Immature natural killer cell (primary cell): ENCODE measurements around the gene TXLNB. TPM values are rescaled to one million over a fixed set of nuclear protein-coding genes. Genes with fewer than 3 reads are reported as not detected.

Experiments
- DNase-seq, 3 donors: peaks; one replicate each; pipeline ENCODE4 v3.0.0; 2022; ENCODE audit warnings: mixed read lengths in 1 of 3
- H3K27ac Mint-ChIP-seq, 6 donors: one replicate each; pipeline ENCODE4 v1.8.0; 2020; ENCODE audit warnings: mixed read lengths in 6 of 6, mild to moderate bottlenecking in 5 of 6, inconsistent platforms in 4 of 6, moderate library complexity in 3 of 6
- H3K27me3 Mint-ChIP-seq, 3 donors: one replicate each; pipeline ENCODE4 v1.8.0; 2020 to 2021; ENCODE audit warnings: low read depth in 3 of 3, mild to moderate bottlenecking in 3 of 3, mixed read lengths in 3 of 3, moderate library complexity in 3 of 3, inconsistent platforms in 1 of 3
- H3K36me3 Mint-ChIP-seq, 3 donors: one replicate each; pipeline ENCODE4 v1.8.0; 2020; ENCODE audit warnings: mixed read lengths in 3 of 3, inconsistent platforms in 2 of 3, mild to moderate bottlenecking in 2 of 3
- H3K4me1 Mint-ChIP-seq, 2 donors: one replicate each; pipeline ENCODE4 v1.8.0; 2020; ENCODE audit warnings: inconsistent platforms in 2 of 2, mild to moderate bottlenecking in 2 of 2, mixed read lengths in 2 of 2, moderate library complexity in 1 of 2
- H3K4me3 Mint-ChIP-seq, 5 donors: one replicate each; pipeline ENCODE4 v1.8.0; 2020; ENCODE audit warnings: mild to moderate bottlenecking in 5 of 5, mixed read lengths in 5 of 5, inconsistent platforms in 3 of 5, moderate library complexity in 3 of 5
- H3K9me3 Mint-ChIP-seq, 6 donors: one replicate each; pipeline ENCODE4 v1.8.0; 2020; ENCODE audit warnings: mild to moderate bottlenecking in 6 of 6, mixed read lengths in 6 of 6, inconsistent platforms in 4 of 6, moderate library complexity in 3 of 6
- polyA plus RNA-seq, 3 donors: library from polyadenylated mRNA; unstranded; fragments of 300-500 nt; fragmentation: Illumina TruSeq; gene quantifications; one replicate each; pipeline ENCODE4 v1.2.3, GENCODE V29; 2021

Gene TXLNB
- polyA plus RNA-seq, 3 donors from 2014 or later, result 0.08 to 0.32 TPM; not detected in 1

DNA sequence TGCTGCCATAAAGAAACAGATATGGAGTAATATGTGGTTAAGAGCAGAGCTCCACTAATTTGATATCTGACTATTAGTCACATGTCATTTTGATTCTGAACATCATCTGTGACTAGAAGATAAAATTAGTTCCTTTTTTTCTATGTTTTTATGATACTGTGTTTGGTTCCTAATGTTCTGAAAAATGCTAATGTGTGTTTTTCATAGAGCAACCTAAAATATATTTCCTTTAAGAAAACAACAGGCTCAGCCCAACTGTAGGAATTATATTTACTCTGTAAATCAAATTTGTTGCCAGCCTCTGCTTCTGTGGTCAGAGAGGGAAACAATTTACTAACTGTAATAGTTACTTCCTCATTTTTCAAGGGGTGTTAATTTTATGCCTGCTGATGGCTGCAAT, 33.3 kb upstream of the TXLNB start:
- Mint-ChIP-seq H3K9me3 (no peaks in the 10 kb centered on the region), H3K27ac (peak overlapping the region; percentile 69 to 92 (median 89)), H3K4me1 (peaks cover 36 to 45% of the 10 kb centered on the region in 2 donors), H3K4me3 (peak overlapping the region in 3 of 5 donors; percentile 22 to 70 (median 51)), H3K27me3 (peaks cover 6 to 10% (median 9%) of the 10 kb centered on the region in 3 donors), H3K36me3 (peaks cover 0 to 4% (median 0%) of the 10 kb centered on the region in 3 donors)
- peak; percentile 12 to 17 (median 17) for DNase-seq

GRCh38 chr6:139324301-139324555, 32.4 kb upstream of the TXLNB start:
- peak overlapping the region; percentile 91 to 98 (median 97) for H3K27ac Mint-ChIP-seq
- H3K9me3 Mint-ChIP-seq, result no peaks in the 10 kb centered on the region
- H3K27me3 Mint-ChIP-seq, result peaks cover 6 to 10% (median 9%) of the 10 kb centered on the region in 3 donors
- peak overlapping the region; percentile 85 to 93 (median 88) for H3K4me3 Mint-ChIP-seq
- H3K4me1 Mint-ChIP-seq, result peaks cover 36 to 45% of the 10 kb centered on the region in 2 donors
- peaks cover 0 to 4% (median 0%) of the 10 kb centered on the region in 3 donors for H3K36me3 Mint-ChIP-seq
- no peak for DNase-seq

GRCh38 chr6:139323511-139324300, 31.9 kb upstream of the TXLNB start:
- Mint-ChIP-seq H3K4me3 (peak overlapping the region; percentile 85 to 93 (median 88)), H3K27ac (peak overlapping the region; percentile 91 to 98 (median 97)), H3K4me1 (peaks cover 36 to 45% of the 10 kb centered on the region in 2 donors), H3K27me3 (peaks cover 6 to 10% (median 9%) of the 10 kb centered on the region in 3 donors), H3K36me3 (peaks cover 0 to 4% (median 0%) of the 10 kb centered on the region in 3 donors), H3K9me3 (no peaks in the 10 kb centered on the region)
- peak; percentile 79 to 85 (median 85) for DNase-seq

GRCh38 chr6:139320081-139320480, 28.3 kb upstream of the TXLNB start:
- DNase-seq, result no peak
- Mint-ChIP-seq H3K4me1 (peaks cover 21 to 30% of the 10 kb centered on the region in 2 donors), H3K36me3 (peaks cover 0 to 8% (median 0%) of the 10 kb centered on the region in 3 donors), H3K27ac (no peak overlapping the region), H3K4me3 (no peak overlapping the region), H3K9me3 (no peaks in the 10 kb centered on the region), H3K27me3 (peaks cover 6 to 11% (median 9%) of the 10 kb centered on the region in 3 donors)

DNA sequence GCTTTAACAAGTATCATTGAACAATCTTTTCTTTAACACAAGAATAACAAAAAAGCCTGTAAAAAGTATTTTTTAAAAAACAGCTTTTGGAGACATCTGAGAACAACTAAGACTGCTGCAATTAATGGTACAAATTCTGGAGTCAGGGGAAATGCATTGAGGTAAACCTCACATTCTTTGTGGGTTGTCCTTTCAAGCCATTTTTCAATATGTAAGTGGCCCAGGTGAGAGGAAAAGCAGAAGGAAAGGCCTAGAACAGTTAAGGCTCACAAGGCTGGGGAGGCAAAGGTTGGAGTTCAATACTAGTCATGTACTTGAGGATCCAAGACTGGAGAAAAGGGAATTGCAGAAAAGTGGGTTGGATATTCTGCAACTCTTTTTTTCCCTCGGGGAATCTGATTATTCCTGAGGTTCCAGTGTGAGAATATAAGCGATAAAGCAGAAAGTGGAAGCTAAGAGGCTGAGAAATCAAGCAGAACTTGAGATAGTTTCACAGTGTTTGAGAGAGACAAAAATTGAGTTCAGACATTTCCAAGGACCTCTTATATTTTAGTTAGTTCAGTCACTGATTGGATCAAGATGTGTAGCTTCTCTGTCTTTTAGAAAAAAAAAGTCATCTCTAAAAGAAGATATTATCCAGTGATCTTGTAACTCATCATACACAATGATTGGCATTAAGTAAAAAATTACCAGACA, 25.0 kb upstream of the TXLNB start:
- H3K4me1 Mint-ChIP-seq, result no peaks in the 10 kb centered on the region
- H3K27ac Mint-ChIP-seq, result peak overlapping the region in 1 of 6 donors; percentile 62
- peaks cover 0 to 2% (median 0%) of the 10 kb centered on the region in 3 donors for H3K27me3 Mint-ChIP-seq
- H3K4me3 Mint-ChIP-seq, result no peak overlapping the region
- DNase-seq, result no peak
- peaks cover 0 to 8% (median 0%) of the 10 kb centered on the region in 3 donors for H3K36me3 Mint-ChIP-seq
- no peaks in the 10 kb centered on the region for H3K9me3 Mint-ChIP-seq

DNA sequence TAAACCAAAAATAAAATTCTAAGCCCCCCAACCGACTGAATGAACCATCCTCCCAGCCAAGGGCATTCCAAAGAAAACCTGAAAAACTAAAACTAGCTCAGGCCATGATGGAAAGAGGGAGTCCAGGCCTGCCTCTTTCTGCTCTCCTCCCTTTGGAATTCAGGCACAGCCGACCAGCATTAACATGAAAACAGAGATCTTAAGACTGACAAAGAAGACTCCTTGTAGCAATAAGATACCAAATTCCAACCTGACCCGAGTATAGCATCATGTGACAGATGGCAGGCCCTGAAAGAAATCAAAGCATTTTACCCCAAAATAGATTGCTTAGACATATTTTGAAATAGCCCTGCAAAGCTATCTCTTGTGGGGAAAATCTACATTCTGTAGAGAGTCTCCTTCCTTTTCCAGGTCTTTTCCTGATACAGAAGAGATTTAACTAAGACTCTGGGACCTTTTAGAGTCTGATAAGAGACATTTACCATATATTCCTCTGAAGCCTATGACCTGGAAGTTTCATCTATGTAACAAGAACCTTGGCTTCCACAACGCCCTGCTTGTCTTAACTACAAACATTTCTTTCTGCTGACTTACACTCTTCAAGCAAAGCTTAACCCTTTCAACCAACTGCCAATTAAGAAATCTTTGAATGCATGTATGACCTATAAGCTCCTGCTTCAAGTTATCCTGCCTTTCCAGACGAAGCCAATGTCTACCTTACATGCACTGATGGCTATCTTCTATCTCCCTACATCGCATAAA, 22.2 kb upstream of the TXLNB start:
- DNase-seq, result no peak
- Mint-ChIP-seq H3K36me3 (peaks cover 0 to 8% (median 0%) of the 10 kb centered on the region in 3 donors), H3K4me3 (no peak overlapping the region), H3K9me3 (no peaks in the 10 kb centered on the region), H3K27me3 (peaks cover 0 to 2% (median 0%) of the 10 kb centered on the region in 3 donors), H3K27ac (no peak overlapping the region), H3K4me1 (no peaks in the 10 kb centered on the region)

- no peak for DNase-seq
- no peaks in the 10 kb centered on the region for H3K4me1 Mint-ChIP-seq
- no peaks in the 10 kb centered on the region for H3K9me3 Mint-ChIP-seq
- H3K27ac Mint-ChIP-seq, result no peak overlapping the region
- peaks cover 0 to 8% (median 0%) of the 10 kb centered on the region in 3 donors for H3K36me3 Mint-ChIP-seq
- H3K4me3 Mint-ChIP-seq, result no peak overlapping the region
- peaks cover 0 to 2% (median 0%) of the 10 kb centered on the region in 3 donors for H3K27me3 Mint-ChIP-seq
Observed at GRCh38 chr6:139313229-139313628, 21.4 kb upstream of the TXLNB start.

- H3K4me3 Mint-ChIP-seq, result no peak overlapping the region
- no peak overlapping the region for H3K27ac Mint-ChIP-seq
- no peak for DNase-seq
- H3K36me3 Mint-ChIP-seq, result peaks cover 0 to 5% (median 0%) of the 10 kb centered on the region in 3 donors
- H3K27me3 Mint-ChIP-seq, result peaks cover 0 to 2% (median 1%) of the 10 kb centered on the region in 3 donors
- no peaks in the 10 kb centered on the region for H3K9me3 Mint-ChIP-seq
- no peaks in the 10 kb centered on the region for H3K4me1 Mint-ChIP-seq
Observed at GRCh38 chr6:139311831-139312230, 20.0 kb upstream of the TXLNB start.

- Mint-ChIP-seq H3K9me3 (no peaks in the 10 kb centered on the region), H3K4me3 (no peak overlapping the region), H3K4me1 (no peaks in the 10 kb centered on the region), H3K27me3 (peaks cover 0 to 1% (median 1%) of the 10 kb centered on the region in 3 donors), H3K27ac (no peak overlapping the region), H3K36me3 (no peaks in the 10 kb centered on the region)
- DNase-seq, result no peak
Observed at GRCh38 chr6:139308936-139309603, 17.3 kb upstream of the TXLNB start.

GRCh38 chr6:139308286-139308916, 16.6 kb upstream of the TXLNB start:
- no peaks in the 10 kb centered on the region for H3K36me3 Mint-ChIP-seq
- no peak overlapping the region for H3K4me3 Mint-ChIP-seq
- no peaks in the 10 kb centered on the region for H3K9me3 Mint-ChIP-seq
- H3K27ac Mint-ChIP-seq, result no peak overlapping the region
- H3K4me1 Mint-ChIP-seq, result no peaks in the 10 kb centered on the region
- H3K27me3 Mint-ChIP-seq, result peaks cover 0 to 1% (median 1%) of the 10 kb centered on the region in 3 donors
- DNase-seq, result no peak

GRCh38 chr6:139306291-139306981, 14.6 kb upstream of the TXLNB start:
- no peaks in the 10 kb centered on the region for H3K9me3 Mint-ChIP-seq
- H3K36me3 Mint-ChIP-seq, result peaks cover 0 to 3% (median 3%) of the 10 kb centered on the region in 3 donors
- H3K4me3 Mint-ChIP-seq, result no peak overlapping the region
- H3K4me1 Mint-ChIP-seq, result no peaks in the 10 kb centered on the region
- no peak for DNase-seq
- H3K27ac Mint-ChIP-seq, result peak overlapping the region in 2 of 6 donors; percentile 11 to 50
- H3K27me3 Mint-ChIP-seq, result peaks cover 0 to 3% (median 0%) of the 10 kb centered on the region in 3 donors

GRCh38 chr6:139303185-139303584, 11.4 kb upstream of the TXLNB start:
- H3K27me3 Mint-ChIP-seq, result peaks cover 2 to 3% (median 3%) of the 10 kb centered on the region in 3 donors
- peaks cover 0 to 11% (median 9%) of the 10 kb centered on the region in 3 donors for H3K36me3 Mint-ChIP-seq
- no peaks in the 10 kb centered on the region for H3K4me1 Mint-ChIP-seq
- no peak for DNase-seq
- no peak overlapping the region for H3K4me3 Mint-ChIP-seq
- H3K27ac Mint-ChIP-seq, result no peak overlapping the region
- peaks cover 0 to 1% (median 0%) of the 10 kb centered on the region in 6 donors for H3K9me3 Mint-ChIP-seq
